Measurements from ENCODE around the gene SLC9A2.

DNA sequence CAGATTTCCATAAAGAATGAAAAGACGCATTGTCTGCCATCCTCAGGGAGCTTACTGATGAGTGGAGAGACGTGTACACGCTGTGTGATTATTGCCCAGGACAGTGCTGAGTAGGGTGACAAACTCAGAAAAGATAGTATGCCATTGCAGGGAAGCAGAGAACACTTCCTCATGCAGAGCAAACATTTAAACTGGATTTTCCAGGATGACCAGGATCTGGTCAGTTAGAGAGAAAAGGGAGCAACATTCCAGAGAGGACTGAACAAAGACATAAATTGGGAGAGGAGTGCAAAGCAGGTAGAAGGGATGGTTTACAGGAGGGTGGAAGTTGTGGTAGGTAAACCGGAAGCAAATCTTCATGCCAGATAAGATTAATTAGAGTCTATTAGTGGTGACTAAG, 2.3 kb downstream of the SLC9A2 start:
- TF ChIP-seq, protein P1, sequence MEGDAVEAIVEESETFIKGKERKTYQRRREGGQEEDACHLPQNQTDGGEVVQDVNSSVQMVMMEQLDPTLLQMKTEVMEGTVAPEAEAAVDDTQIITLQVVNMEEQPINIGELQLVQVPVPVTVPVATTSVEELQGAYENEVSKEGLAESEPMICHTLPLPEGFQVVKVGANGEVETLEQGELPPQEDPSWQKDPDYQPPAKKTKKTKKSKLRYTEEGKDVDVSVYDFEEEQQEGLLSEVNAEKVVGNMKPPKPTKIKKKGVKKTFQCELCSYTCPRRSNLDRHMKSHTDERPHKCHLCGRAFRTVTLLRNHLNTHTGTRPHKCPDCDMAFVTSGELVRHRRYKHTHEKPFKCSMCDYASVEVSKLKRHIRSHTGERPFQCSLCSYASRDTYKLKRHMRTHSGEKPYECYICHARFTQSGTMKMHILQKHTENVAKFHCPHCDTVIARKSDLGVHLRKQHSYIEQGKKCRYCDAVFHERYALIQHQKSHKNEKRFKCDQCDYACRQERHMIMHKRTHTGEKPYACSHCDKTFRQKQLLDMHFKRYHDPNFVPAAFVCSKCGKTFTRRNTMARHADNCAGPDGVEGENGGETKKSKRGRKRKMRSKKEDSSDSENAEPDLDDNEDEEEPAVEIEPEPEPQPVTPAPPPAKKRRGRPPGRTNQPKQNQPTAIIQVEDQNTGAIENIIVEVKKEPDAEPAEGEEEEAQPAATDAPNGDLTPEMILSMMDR (IDR thresholded peaks at IDR 0.05), result no peak
- TF ChIP-seq POLR2A (IDR thresholded peaks at IDR 0.05), result no peak
